Measurements from ENCODE around the gene CAMK2G.

- TF ChIP-seq POLR2A (IDR thresholded peaks at IDR 0.05) (no peak), CTCF (IDR thresholded peaks at IDR 0.05) (no peak)
These were observed 94.1 kb downstream of the CAMK2G start for GRCh38 chr10:73780301-73780700.

Data from Peyer's patch (tissue), 4 donors.